Measurements from ENCODE around the gene TSPAN18.

TSPAN18 gene

GRCh38 chr11:44763121-44763820 is 36.5 kb downstream of the TSPAN18 start:
- DNase-seq = no peak

GRCh38 chr11:44764583-44764982 is 37.8 kb downstream of the TSPAN18 start:
- no peak for DNase-seq

DNA sequence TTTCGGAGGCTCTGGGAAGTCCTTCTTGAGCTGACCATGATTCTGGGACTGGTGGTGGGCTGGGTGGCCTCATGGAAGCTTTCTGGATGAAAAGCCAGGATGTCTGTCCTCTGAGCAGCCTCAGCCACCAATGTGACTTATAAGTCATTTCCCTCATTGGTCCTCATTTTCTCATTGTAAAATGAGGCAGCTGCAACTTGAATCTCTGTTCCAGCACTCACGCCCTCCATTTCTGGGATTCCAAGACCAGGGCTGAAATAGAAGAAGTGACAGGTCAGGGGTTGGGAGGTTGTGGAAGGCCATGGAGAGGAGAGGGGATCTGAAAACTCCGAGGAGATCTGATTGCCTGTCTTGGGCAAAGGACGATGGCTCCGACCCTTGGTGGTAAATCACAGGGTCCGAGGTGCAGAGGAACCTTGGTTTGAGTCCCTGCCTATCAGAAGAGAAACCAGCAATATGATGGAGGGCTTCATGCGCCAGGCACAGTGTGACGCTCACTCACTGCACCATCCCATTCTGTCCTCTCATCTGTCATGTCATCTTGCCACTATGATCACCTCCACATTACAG is 38.3 kb downstream of the TSPAN18 start:
- DNase-seq = no peak

- DNase-seq = no peak
These were observed 38.9 kb downstream of the TSPAN18 start for GRCh38 chr11:44765676-44766075.

DNA sequence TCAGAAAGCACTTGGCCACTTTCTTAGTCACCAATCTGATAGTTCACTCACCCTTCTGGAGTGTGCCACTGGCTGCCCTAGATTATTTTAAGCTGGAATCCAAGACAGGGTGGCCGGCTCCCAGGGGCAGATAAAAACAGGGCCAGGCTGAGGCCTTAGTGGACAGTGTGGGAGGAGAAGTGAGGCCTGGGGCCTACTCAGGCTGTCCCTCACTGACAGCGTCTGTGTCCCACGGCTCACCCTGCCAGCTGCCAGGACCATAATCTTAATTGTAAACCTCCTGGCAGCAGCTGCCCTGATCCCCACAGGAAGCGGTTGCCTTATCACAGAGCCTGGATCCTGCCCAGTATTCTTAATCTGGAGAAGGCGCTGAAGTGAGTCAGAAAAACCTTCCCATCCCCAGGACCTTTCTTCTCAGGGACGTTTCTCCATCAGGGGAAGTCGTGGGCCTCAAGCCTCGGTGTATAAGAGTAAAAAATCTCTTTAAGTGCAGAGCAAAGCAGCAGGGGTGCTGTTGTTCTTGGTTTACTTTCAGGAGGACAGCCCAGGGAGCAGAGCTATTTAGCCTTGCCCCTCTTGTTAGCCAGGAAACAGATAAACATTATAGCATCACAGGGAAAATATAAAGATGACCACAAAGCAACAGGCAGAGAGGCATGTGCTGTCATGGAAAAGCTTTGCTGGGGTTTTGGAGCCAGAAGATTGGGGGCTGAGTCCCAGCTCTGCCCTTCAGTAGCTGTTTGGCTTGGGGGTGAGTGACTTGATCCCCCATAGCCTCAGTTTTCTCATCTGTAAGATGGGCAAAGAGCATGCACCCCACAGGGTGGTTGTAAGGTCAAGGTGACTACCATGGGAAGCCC is 39.6 kb downstream of the TSPAN18 start:
- no peak for DNase-seq

DNA sequence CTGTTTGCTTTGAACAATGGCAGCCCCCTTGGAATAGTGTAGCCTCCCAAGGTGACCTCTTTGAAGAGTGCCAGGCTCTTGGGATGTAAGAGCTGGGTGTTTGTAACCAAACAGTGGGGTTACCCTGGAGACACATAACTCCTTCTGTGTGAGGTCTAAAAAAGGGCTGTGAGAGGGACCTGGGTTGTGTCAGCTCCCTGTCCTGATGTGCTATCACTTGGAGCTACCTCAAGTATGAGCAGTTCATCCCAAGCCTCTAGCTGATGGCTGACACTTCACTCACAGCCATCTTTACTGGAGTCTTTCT is 40.2 kb downstream of the TSPAN18 start:
- DNase-seq = no peak

DNA sequence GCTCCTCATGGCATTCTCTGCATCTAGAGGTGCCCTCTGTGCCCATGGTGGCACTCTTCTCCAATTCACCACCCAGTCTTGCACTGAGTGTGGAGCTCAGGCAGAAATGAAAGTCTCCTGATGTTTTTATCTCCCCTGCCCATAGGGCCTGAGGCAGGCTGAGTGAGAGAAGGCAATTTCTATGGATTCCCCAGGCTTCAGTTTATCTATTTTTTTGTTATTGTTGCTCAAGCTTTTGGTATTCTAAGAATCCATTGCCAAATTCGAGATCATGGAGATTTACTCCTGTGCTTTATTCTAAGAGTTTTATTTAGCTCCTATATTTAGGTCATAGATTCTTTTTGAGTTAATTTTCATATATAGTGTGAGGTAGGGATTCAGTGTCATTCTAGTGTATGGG is 40.7 kb downstream of the TSPAN18 start:
- no peak for DNase-seq

DNA sequence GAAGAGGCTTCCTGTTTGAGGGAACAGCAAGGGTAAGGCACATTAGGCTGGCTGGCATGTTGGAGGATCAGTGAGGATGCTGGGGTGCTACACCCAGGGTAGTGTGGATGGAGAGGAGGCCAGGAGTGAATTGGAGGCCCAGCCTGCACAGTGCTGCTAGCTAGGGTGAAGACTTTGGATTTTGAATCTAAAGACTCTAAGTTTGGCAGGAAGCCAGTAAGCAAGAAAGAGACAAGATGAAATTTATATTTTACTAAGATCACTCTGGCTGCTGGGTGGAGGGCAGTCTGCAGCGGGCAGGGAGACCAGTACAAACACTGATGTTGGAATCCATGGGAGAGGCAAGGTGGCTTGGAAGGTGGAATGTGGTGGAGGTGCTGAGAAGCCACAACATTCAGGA is 43.6 kb downstream of the TSPAN18 start:
- no peak for DNase-seq

GRCh38 chr11:44771252-44771734 is 44.5 kb downstream of the TSPAN18 start:
- DNase-seq = no peak

- DNase-seq = no peak
These were observed 45.1 kb downstream of the TSPAN18 start for GRCh38 chr11:44771841-44772240.

GRCh38 chr11:44773351-44773965 is 46.7 kb downstream of the TSPAN18 start:
- DNase-seq = no peak

DNA sequence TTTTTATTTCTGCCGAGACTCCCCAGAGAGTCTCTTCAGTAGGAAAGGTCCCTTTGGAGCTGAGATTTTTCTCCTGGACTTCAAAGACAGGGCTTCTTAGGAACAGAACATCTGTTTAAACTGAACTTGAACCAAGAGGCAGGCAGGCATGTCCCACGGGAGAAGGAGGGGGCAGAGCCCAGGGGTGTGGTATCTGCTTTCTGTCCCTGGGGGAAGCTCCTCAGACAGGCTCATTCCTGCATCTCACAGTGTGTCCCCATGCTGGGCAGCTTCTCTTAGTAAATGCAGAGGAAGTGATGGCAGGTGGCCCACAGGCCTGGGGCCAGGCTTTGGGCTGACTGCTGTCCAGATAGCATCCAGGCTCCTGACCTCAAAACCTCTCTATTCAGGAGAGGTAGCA is 47.3 kb downstream of the TSPAN18 start:
- no peak for DNase-seq

- DNase-seq = no peak
These were observed 48.0 kb downstream of the TSPAN18 start for GRCh38 chr11:44774731-44775130.

DNA sequence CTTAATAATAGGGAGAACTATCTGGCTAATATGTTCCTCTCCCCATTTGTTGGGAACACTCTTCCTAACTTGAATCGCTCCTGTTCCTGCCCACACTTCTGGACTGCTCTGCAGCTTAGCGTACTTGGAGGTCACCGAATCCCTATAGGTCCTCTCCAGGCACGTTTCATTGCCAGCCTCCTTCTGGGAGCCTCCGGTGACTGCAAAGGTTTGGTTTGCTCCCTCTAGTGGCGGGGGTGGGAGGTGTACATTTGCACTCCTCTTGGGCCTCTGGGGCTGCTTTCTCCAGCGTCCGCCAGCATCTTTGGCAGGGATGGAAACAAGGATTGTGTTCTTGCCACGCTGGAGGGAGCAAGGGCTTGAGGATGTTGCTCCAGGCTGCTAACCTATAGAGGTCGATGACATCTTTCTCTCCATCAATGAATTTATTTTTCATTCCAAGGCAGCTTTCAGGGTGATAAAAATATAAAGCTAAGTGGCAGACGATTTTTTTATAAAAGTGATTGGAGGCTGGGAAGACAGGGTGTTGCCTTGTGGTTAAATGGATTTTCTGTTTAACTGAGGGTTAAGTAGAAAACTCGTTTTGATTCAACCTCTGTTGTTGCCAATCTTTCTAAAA is 48.7 kb downstream of the TSPAN18 start:
- peak; percentile 58 for DNase-seq

DNA sequence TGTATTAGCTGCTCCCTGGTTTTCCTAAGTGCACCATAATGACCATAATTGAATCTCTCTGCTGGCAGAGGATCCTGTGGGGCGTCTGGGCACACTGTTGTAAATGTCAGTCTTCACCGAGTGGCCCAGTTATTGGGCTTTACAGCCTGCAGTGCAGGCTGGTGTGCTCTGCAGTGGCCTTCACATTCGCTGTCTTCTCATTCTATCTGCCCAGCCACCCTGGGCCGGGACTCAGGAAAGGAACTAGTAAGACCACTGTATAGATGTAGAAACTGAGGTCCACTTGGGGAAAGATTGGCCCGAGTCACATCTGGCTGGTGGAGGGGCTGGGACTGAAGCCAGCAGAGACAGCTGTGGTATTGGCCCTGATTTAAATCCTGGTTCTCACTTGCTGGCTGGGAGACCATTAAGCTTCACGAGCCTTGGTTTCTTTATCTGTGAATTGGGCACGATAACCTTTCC is 49.3 kb downstream of the TSPAN18 start:
- no peak for DNase-seq

DNA sequence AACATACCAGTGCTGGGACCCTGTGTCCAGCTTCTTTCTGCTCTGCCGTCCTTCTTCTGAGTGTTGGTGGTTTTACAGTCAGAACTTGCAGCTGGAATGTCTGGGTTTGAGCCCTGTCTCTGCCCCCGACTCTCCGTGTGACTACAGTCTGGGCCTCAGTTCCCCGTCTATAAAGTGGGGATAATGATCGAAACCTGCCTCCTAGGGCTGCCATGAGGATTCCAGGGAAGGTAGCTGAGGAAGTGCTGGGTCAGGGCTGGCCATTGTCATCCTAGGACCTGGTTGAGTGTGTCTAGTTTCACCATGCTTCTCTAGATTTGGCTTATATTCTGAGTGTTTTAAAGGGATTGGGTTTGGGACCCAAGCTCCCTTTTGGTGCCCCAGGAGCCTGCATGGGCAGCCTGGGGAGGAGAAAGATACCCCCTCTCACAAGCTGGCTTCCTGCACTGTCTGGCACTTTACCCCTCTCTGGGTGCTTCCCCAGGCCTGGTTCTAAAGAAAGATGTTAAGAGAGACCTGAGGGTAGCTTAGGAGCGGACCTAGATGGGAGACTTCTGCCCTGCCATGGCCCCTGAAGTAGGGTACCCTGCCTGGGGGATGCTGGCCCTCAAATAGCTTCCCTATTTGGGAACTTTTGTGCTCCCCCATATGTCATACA is 49.9 kb downstream of the TSPAN18 start:
- DNase-seq = no peak

DNA sequence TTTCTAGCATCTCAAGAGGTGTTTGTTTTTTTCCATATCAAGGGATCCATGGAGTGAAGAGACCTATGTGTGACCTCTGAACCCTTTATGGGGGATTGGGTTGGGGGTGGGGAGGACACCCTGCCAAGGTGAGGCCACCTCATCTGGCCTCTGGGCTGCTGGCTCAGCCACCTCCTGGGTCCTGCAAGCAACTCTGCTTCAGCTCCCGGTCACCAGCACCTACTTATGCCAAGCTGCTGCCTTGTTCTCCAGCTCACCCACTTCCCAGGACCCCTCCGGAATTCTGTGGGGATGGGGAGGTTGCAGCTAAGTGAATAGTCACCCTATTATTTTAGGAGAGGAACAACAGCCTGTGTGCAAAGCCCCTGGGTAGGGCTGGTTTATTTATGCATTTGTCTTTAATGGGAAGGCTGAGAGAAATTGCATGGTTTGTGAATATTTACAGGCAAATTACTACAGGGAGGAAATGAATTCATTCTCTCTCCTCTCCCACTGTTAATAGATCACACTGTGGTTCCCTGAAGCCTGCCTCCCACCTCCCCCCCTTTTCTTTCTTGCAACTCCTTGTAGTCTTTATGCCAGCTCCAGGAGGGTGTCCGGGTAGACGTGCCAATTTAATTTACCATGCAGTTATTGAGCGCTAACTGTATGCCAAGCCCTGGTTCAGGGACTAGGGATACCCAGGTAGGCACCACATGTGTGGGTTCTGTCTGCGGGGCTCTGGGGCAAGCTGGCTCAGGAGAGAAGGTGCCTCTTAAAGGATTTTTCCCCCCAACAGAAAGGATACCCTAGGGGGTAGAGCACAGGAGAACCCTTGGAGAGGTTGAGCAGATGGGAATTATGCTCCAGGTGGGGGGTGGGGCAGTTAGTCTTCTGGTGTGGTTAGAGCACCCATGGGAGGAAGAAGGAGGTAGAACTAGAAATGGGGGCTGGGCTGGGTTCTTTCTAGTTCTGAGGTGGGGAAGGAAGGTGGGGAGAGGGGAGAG is 50.7 kb downstream of the TSPAN18 start:
- no peak for DNase-seq

- no peak for DNase-seq
These were observed 51.7 kb downstream of the TSPAN18 start for GRCh38 chr11:44778195-44779100.

GRCh38 chr11:44779736-44780520 is 53.2 kb downstream of the TSPAN18 start:
- no peak for DNase-seq
